ENCODE results near the gene CDKAL1. TPM values are rescaled to one million over a fixed set of nuclear protein-coding genes. Genes with fewer than 3 reads are reported as not detected.

The CDKAL1 gene
- total and polyA plus RNA-seq, 10 of the 15 experiments (the other 5 are each of a cell fraction or from before 2014, with no cell fraction given), result 10.7 to 26.9 (median 17.3) TPM

DNA sequence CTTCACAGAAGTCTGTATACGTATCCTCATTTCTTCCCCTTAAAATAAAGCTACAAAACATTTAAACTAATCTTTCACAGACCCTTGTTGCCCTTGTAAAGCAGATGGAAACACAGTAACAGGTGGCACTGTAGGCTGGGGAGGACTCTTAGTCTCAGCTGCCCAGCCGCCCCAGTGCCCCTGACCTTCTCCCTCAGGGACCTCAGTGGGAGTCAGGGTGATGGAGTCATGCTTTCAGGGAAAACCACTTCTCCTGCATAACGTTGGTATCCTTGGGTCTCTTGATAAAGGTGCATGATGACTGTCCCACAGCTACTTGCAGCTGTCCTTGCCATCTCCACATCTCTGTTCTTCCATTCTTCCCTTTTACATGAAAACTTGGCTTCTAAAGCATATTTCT lies 198.6 kb downstream of the CDKAL1 start:
- RAD21 ChIA-PET (ENCODE audit: unreplicated experiment), result no interaction called here
- SMC1A ChIA-PET (ENCODE audit: uncharacterized antibody, unreplicated experiment), result interaction anchor here (0.9 to 1.0 kb wide), 2 partner anchors 15 to 41 kb away, joined by 3 read pairs; no protein-coding TSS in a partner anchor
- H3K9ac ChIP-seq (ENCODE audit: control insufficient read depth, insufficient read depth, low read length), result no peak overlapping the region
- TF ChIP-seq RCOR1 (conservative IDR thresholded peaks at IDR 0.05; ENCODE audit: low read depth, low read length) (no peak), ZBED1 (IDR thresholded peaks at IDR 0.05; ENCODE audit: borderline replicate concordance) (no peak), CEBPZ (IDR thresholded peaks at IDR 0.05; ENCODE audit: low read depth, low read length) (no peak), ASH2L (IDR thresholded peaks at IDR 0.05; ENCODE audit: borderline replicate concordance, low read depth) (no peak), POU2F2 (IDR thresholded peaks at IDR 0.05; ENCODE audit: borderline replicate concordance, low read depth, low read length) (no peak), TAF1 (IDR thresholded peaks at IDR 0.05; ENCODE audit: borderline replicate concordance, low read depth, low read length) (no peak), CREM (IDR thresholded peaks at IDR 0.05; ENCODE audit: low read depth) (no peak), RUNX3 (IDR thresholded peaks at IDR 0.05; ENCODE audit: low read length) (no peak)
- TF ChIP-seq, protein P1, sequence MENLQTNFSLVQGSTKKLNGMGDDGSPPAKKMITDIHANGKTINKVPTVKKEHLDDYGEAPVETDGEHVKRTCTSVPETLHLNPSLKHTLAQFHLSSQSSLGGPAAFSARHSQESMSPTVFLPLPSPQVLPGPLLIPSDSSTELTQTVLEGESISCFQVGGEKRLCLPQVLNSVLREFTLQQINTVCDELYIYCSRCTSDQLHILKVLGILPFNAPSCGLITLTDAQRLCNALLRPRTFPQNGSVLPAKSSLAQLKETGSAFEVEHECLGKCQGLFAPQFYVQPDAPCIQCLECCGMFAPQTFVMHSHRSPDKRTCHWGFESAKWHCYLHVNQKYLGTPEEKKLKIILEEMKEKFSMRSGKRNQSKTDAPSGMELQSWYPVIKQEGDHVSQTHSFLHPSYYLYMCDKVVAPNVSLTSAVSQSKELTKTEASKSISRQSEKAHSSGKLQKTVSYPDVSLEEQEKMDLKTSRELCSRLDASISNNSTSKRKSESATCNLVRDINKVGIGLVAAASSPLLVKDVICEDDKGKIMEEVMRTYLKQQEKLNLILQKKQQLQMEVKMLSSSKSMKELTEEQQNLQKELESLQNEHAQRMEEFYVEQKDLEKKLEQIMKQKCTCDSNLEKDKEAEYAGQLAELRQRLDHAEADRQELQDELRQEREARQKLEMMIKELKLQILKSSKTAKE (IDR thresholded peaks at IDR 0.05; ENCODE audit: low read depth, poor library complexity, severe bottlenecking), result no peak
- ATAC-seq (no peak), FAIRE-seq (no peak), DNase-seq (ENCODE audit: low read depth, low spot score) (no peak)
- no peak overlapping the region for H3K27ac ChIP-seq (ENCODE audit: control insufficient read depth, insufficient read depth)
- no peaks in the 10 kb centered on the region for H4K20me1 ChIP-seq (ENCODE audit: control insufficient read depth, insufficient read depth)
- BruUV-seq (replicated peaks), result no TSS peak
- no peak overlapping the region for H3K4me3 ChIP-seq
- POLR2A ChIA-PET, result no interaction called here
- WGBS (ENCODE audit: insufficient coverage, insufficient replicate concordance, low lambda C conversion rate, missing lambda C conversion rate), result 64% methylated on average over 3 of the region's 3 CpGs
- no peaks in the 10 kb centered on the region for H3K27me3 ChIP-seq (replicated peaks in 1 of 2; ENCODE audit: control insufficient read depth in 2 of 2, insufficient read depth in 2 of 2, low read length in 1 of 2)
- in situ Hi-C loops (cut with MboI) (no loop called here), intact Hi-C loops (cut with micrococcal nuclease; ENCODE audit: unreplicated experiment) (no loop called here)
- no peak overlapping the region for H2AFZ ChIP-seq (ENCODE audit: control insufficient read depth, low read depth, low read length)
- CTCF ChIA-PET, result no interaction called here
- no peak overlapping the region for H3K4me2 ChIP-seq (ENCODE audit: control insufficient read depth, insufficient read depth)
- no peaks in the 10 kb centered on the region; the same call in 2 of the 3 replicates for H3K9me3 ChIP-seq (replicated peaks; ENCODE audit: control insufficient read depth, insufficient read depth, low read length)
- no peaks in the 10 kb centered on the region for H3K79me2 ChIP-seq (ENCODE audit: control insufficient read depth, insufficient read depth, low read length)
- H3K4me1 ChIP-seq (ENCODE audit: control insufficient read depth, insufficient read depth, low read length), result no peaks in the 10 kb centered on the region
- H3K36me3 ChIP-seq (ENCODE audit: control insufficient read depth in 2 of 2, insufficient read depth in 2 of 2, low read length in 1 of 2), result no peaks in the 10 kb centered on the region
